Measurements from ENCODE around the gene LHCGR.
"Not testable (repeated sequence)": the region's sequence is repeated elsewhere in the genome, so short reads cannot be mapped to it uniquely, and the experiment has no call there.

Gene LHCGR

DNA sequence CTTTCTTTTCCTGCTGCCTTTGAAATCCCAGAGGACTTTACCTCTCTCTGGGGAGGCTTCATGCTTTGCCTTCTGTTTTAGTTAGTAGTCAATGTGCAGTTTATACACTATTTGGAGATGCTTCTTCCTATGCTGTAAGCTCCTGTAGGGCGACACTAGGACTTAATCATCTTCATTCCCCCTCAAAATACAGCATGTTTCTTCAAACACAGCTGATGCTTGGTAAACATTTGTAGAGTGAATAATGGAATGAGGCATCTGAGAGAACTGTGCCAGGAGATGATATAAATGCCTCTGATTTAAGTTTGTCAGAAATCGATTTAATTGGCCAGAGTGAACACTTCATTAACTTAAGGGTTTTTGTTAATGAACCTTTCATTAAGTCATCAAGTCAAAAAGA is 43.4 kb downstream of the LHCGR start:
- Histone ChIP-seq H3K4me1 (peaks cover 9% of the 10 kb centered on the region; the same call in 1 of the 2 replicates), H3K9me3 (no peaks in the 10 kb centered on the region), H3K36me3 (replicated peaks) (no peaks in the 10 kb centered on the region), H3K4me3 (no peak overlapping the region), H3K27me3 (ENCODE audit: low read depth) (no peaks in the 10 kb centered on the region)
- no peak for DNase-seq (ENCODE audit: low spot score in 2 of 2)
- in situ Hi-C loops (cut with MboI; ENCODE audit: low sequenced_read_pairs) = no loop called here

GRCh38 chr2:48711343-48711742 is 44.2 kb downstream of the LHCGR start:
- no peaks in the 10 kb centered on the region for H3K36me3 ChIP-seq (replicated peaks)
- H3K4me3 ChIP-seq = no peak overlapping the region
- no peak for DNase-seq (ENCODE audit: low spot score in 2 of 2)
- no peaks in the 10 kb centered on the region for H3K27me3 ChIP-seq (ENCODE audit: low read depth)
- no peaks in the 10 kb centered on the region for H3K9me3 ChIP-seq
- in situ Hi-C loops (cut with MboI; ENCODE audit: low sequenced_read_pairs) = no loop called here
- H3K4me1 ChIP-seq = peaks cover 9% of the 10 kb centered on the region; the same call in 1 of the 2 replicates

DNA sequence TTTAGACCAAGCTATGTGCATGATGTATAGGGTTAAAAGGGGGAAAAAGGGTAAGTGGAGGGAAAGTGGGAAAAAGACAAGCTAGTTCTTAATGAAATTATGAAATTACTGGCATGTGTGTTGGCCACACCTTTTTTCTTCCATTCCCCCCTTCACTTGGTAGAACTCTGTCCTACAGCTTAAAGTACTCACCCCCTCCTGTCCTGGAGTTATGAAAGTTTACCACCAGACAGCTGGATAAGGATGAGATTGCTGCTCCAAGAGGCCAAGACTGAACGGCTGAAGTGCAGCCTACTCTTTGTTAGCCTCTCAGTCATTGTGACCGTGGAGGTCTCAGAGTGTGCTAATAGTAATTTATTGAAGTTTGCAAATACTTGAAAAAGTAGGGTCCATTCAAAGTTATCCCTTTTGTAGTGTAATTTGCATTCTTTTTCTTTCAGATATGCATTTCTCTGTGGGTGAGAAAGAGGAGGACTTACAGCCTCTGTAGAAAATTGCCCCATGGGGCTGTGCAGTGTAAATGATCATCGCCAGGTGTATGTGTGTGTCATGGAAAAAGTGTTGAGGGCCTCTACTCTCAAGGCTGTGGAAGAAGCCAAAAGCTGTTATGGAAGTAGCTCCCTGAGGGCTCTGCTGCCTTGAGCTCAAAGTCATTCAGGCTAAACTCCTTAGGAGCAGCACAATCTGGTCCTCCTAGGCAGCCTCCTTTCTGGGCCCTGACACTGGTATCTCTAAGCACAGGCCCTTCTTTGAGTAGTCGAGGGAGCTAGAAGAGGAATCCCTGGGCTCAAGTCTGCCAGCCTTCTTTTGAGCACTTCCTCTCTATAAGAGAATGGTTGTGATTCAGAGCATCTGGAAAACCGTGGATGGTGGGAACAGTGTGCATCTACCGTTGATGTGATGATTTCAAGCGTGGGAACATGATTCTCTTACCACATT is 46.2 kb downstream of the LHCGR start:
- H3K4me3 ChIP-seq = no peak overlapping the region
- peak; percentile 18 to 31 for DNase-seq (ENCODE audit: low spot score in 2 of 2)
- H3K36me3 ChIP-seq (replicated peaks) = no peaks in the 10 kb centered on the region
- peaks cover 9% of the 10 kb centered on the region; the same call in 1 of the 2 replicates for H3K4me1 ChIP-seq
- no peaks in the 10 kb centered on the region for H3K9me3 ChIP-seq
- no peaks in the 10 kb centered on the region for H3K27me3 ChIP-seq (ENCODE audit: low read depth)
- in situ Hi-C loops (cut with MboI; ENCODE audit: low sequenced_read_pairs) = no loop called here

GRCh38 chr2:48707466-48707865 is 48.1 kb downstream of the LHCGR start:
- peak in 1 of 2 experiments; percentile 46 for DNase-seq (ENCODE audit: low spot score in 2 of 2)
- H3K36me3 ChIP-seq (replicated peaks) = no peaks in the 10 kb centered on the region
- no peaks in the 10 kb centered on the region for H3K9me3 ChIP-seq
- no peaks in the 10 kb centered on the region for H3K27me3 ChIP-seq (ENCODE audit: low read depth)
- H3K4me3 ChIP-seq = no peak overlapping the region
- peaks cover 9% of the 10 kb centered on the region; the same call in 1 of the 2 replicates for H3K4me1 ChIP-seq
- in situ Hi-C loops (cut with MboI; ENCODE audit: low sequenced_read_pairs) = no loop called here

DNA sequence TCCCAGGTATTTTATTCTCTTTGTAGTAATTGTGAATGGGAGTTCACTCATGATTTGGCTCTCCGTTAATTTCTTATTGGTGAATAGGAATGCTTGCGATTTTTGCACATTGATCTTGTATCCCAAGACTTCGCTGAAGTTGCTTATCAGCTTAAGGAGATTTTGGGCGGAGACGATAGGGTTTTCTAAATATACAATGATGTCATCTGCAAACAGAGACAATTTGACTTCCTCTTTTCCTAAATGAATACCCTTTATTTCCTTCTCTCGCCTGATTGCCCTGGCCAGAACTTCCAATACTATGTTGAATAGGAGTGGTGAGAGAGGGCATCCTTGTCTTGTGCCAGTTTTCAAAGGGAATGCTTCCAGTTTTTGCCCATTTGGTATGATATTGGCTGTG is 51.9 kb downstream of the LHCGR start:
- H3K4me1 ChIP-seq; H3K4me3 ChIP-seq; H3K27me3 ChIP-seq (ENCODE audit: low read depth); H3K36me3 ChIP-seq (replicated peaks); H3K9me3 ChIP-seq; in situ Hi-C loops (cut with MboI; ENCODE audit: low sequenced_read_pairs); DNase-seq (ENCODE audit: low spot score in 2 of 2): not testable (repeated sequence)

- peaks cover 14% of the 10 kb centered on the region for H3K4me1 ChIP-seq
- no peak overlapping the region for H3K4me3 ChIP-seq
- in situ Hi-C loops (cut with MboI; ENCODE audit: low sequenced_read_pairs) = no loop called here
- no peaks in the 10 kb centered on the region for H3K27me3 ChIP-seq (ENCODE audit: low read depth)
- no peak for DNase-seq (ENCODE audit: low spot score in 2 of 2)
- H3K9me3 ChIP-seq = no peaks in the 10 kb centered on the region
- H3K36me3 ChIP-seq (replicated peaks) = no peaks in the 10 kb centered on the region
Observed at GRCh38 chr2:48699348-48699930, 56.1 kb downstream of the LHCGR start.

GRCh38 chr2:48696881-48697280 is 58.6 kb downstream of the LHCGR start:
- Histone ChIP-seq H3K9me3 (no peaks in the 10 kb centered on the region), H3K27me3 (ENCODE audit: low read depth) (no peaks in the 10 kb centered on the region), H3K36me3 (replicated peaks) (no peaks in the 10 kb centered on the region), H3K4me1 (peaks cover 40% of the 10 kb centered on the region), H3K4me3 (no peak overlapping the region)
- no peak for DNase-seq (ENCODE audit: low spot score in 2 of 2)
- in situ Hi-C loops (cut with MboI; ENCODE audit: low sequenced_read_pairs) = no loop called here

DNA sequence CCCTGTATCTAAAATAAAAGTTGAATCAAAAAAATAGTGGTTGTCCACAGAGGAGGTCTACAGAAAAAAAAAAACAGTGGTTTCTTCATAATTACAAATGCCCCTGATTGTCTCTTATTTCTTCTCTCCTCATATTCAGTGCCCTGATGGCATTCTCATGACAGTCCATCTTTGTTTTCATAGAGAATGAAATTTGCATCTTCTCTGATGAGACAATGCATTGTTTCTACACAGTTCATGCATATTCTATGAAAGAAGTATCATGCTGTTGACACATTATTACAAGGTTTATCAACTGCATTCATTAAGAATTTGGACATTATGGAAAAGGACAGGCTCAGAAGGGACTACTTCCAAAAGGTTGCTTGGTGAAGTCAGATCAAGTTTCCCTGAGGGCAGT is 59.5 kb downstream of the LHCGR start:
- H3K36me3 ChIP-seq (replicated peaks) = no peaks in the 10 kb centered on the region
- no peak overlapping the region for H3K4me3 ChIP-seq
- in situ Hi-C loops (cut with MboI; ENCODE audit: low sequenced_read_pairs) = no loop called here
- no peaks in the 10 kb centered on the region for H3K27me3 ChIP-seq (ENCODE audit: low read depth)
- H3K9me3 ChIP-seq = no peaks in the 10 kb centered on the region
- peaks cover 41% of the 10 kb centered on the region for H3K4me1 ChIP-seq
- no peak for DNase-seq (ENCODE audit: low spot score in 2 of 2)

DNA sequence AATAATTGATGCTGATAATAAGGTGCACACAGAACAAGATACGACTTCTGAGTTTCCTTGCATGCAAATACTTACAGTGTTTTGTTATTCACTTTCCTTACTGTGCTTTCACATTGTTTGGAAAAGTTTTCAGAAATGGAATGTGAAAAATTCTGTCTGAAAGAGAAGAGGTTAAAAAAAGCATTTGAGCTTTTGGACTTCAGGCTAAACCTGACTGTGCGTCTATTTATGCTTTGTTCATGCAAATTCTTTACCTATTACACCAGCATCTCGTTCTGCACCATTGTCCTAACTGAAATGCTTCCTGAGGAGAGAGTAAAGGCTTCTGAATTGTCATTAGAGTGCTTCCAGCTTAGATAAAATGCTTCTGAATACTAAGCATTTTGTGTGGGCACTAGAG is 61.4 kb downstream of the LHCGR start:
- DNase-seq (ENCODE audit: low spot score in 2 of 2) = peak; percentile 18 to 86
- Histone ChIP-seq H3K9me3 (no peaks in the 10 kb centered on the region), H3K4me3 (no peak overlapping the region), H3K4me1 (peaks cover 39% of the 10 kb centered on the region), H3K36me3 (replicated peaks) (no peaks in the 10 kb centered on the region), H3K27me3 (ENCODE audit: low read depth) (no peaks in the 10 kb centered on the region)
- in situ Hi-C loops (cut with MboI; ENCODE audit: low sequenced_read_pairs) = no loop called here

DNA sequence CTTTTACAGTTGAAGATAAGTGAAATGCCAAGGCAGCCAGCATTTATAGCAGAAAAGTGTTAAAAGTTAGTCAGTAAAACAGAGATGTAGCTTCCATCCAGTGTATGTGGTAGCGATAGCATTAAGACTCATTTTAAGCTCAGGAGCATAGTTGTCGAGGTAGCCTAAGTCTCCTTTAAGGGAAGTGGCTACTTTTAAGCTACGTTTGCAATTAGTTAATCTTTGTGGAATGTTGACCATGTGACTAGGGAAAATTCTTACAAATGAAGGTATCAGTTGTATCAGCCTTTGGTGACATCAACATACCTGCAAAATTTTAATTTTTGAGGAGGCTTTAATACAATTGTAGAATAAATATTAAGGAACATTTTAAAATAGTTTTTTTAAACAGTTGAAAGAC is 61.9 kb downstream of the LHCGR start:
- Histone ChIP-seq H3K27me3 (ENCODE audit: low read depth) (no peaks in the 10 kb centered on the region), H3K4me3 (no peak overlapping the region), H3K4me1 (peaks cover 39% of the 10 kb centered on the region), H3K36me3 (replicated peaks) (no peaks in the 10 kb centered on the region), H3K9me3 (no peaks in the 10 kb centered on the region)
- in situ Hi-C loops (cut with MboI; ENCODE audit: low sequenced_read_pairs) = no loop called here
- DNase-seq (ENCODE audit: low spot score in 2 of 2) = peak in 1 of 2 experiments; percentile 34

- no peak for DNase-seq (ENCODE audit: low spot score in 2 of 2)
- Histone ChIP-seq H3K4me1 (peaks cover 39% of the 10 kb centered on the region), H3K9me3 (no peaks in the 10 kb centered on the region), H3K36me3 (replicated peaks) (no peaks in the 10 kb centered on the region), H3K27me3 (ENCODE audit: low read depth) (no peaks in the 10 kb centered on the region), H3K4me3 (no peak overlapping the region)
- in situ Hi-C loops (cut with MboI; ENCODE audit: low sequenced_read_pairs) = no loop called here
Observed at GRCh38 chr2:48693066-48693465, 62.5 kb downstream of the LHCGR start.

- in situ Hi-C loops (cut with MboI; ENCODE audit: low sequenced_read_pairs) = no loop called here
- Histone ChIP-seq H3K4me3 (no peak overlapping the region), H3K4me1 (peaks cover 39% of the 10 kb centered on the region), H3K27me3 (ENCODE audit: low read depth) (no peaks in the 10 kb centered on the region), H3K9me3 (no peaks in the 10 kb centered on the region), H3K36me3 (replicated peaks) (no peaks in the 10 kb centered on the region)
- DNase-seq (ENCODE audit: low spot score in 2 of 2) = peak; percentile 30 to 32
Observed at GRCh38 chr2:48691935-48692691, 63.4 kb downstream of the LHCGR start.

- Histone ChIP-seq H3K4me3 (no peak overlapping the region), H3K27me3 (ENCODE audit: low read depth) (no peaks in the 10 kb centered on the region), H3K9me3 (no peaks in the 10 kb centered on the region), H3K36me3 (replicated peaks) (no peaks in the 10 kb centered on the region), H3K4me1 (no peaks in the 10 kb centered on the region)
- in situ Hi-C loops (cut with MboI; ENCODE audit: low sequenced_read_pairs) = no loop called here
- DNase-seq (ENCODE audit: low spot score in 2 of 2) = no peak
Observed at GRCh38 chr2:48685126-48685525, 70.4 kb downstream of the LHCGR start.

GRCh38 chr2:48677450-48677849 is 78.1 kb downstream of the LHCGR start:
- no peaks in the 10 kb centered on the region for H3K9me3 ChIP-seq
- in situ Hi-C loops (cut with MboI; ENCODE audit: low sequenced_read_pairs) = no loop called here
- no peak overlapping the region for H3K4me3 ChIP-seq
- H3K4me1 ChIP-seq = peaks cover 30% of the 10 kb centered on the region
- no peaks in the 10 kb centered on the region for H3K27me3 ChIP-seq (ENCODE audit: low read depth)
- DNase-seq (ENCODE audit: low spot score in 2 of 2) = no peak
- no peaks in the 10 kb centered on the region for H3K36me3 ChIP-seq (replicated peaks)

Data from HAP-1 (cell line).